GM18858 (cell line): ENCODE data around the gene RSPRY1.

Experiments used
- ATAC-seq: cut with Tn5 transposase; IDR thresholded peaks from one replicate; pipeline ENCODE4 v1.9.1; 2021; ENCODE audit not compliant: unreplicated experiment

Gene RSPRY1

DNA sequence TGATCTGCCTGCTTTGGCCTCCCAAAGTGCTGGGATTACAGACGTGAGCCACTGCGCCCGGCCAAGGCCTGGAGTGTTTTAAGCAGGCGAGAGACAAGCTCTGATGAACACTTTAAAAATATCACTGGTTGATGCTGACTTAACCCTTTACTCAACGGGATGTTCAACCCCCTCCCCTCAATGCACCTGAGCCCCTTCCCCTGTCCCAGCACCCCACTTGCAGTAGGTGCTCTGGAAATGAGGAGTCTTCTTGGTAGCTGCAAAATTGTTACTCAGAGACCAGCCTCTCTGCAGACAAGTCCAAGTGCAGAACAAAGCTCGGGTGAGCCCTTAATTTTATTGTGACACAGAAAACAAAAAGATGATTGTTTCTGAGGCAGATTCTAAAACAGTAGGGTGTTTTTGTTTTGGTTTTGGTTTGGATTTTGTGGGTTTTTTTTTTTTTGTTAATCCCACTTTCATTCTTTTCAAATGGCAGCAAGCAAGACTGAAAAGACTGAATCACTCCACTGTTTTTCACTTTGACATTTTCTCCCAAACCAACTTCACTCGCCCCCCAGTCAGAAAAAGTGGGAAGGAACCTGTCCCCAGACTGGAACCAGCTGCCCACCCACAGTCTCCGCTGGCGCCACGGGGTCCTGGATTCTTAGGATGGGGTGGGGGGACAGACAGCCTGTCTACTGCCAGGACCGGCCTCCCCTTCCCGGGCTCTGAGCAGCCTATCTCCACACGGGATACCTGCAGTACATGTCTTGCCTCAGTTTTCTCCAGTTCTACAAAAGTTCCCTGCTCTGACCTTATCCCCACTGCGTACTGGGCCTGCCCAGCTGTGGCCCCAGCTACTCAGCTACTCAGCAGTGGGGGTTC lies 103.5 kb downstream of the RSPRY1 start:
- ATAC-seq = no peak
